Measurements from ENCODE around the gene RFNG. TPM values are rescaled to one million over a fixed set of nuclear protein-coding genes. Genes with fewer than 3 reads are reported as not detected.

Gene RFNG
- total and polyA plus RNA-seq, 2 of the 13 experiments (the other 11 are each of a cell fraction or from before 2014, with no cell fraction given): 61.4 to 64.0 TPM

DNA sequence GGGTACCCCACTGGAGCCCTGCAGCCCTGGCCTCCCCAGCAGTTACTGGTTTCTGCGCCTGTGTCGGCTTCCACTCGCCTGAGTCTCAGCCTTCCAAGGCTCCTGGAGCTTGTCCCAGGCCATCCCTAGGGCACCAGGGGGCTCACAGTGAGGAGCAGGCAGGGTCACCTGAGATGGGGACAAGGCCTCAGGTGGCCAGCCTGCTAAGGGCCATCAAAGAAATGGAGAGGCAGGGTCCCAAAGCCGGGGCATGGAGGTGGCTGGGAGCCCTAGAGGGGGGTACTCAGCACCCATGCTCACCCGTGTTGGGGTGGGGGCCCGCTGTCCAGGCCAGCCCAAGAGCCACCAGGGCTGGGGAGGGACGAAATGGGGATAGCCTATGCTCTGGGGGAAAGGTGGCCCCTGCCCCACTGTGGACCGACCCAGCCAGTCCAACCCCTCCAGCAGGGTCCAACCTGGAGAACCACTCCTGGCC is 45.1 kb upstream of the RFNG start (continued):
- TF ChIP-seq, protein P1, sequence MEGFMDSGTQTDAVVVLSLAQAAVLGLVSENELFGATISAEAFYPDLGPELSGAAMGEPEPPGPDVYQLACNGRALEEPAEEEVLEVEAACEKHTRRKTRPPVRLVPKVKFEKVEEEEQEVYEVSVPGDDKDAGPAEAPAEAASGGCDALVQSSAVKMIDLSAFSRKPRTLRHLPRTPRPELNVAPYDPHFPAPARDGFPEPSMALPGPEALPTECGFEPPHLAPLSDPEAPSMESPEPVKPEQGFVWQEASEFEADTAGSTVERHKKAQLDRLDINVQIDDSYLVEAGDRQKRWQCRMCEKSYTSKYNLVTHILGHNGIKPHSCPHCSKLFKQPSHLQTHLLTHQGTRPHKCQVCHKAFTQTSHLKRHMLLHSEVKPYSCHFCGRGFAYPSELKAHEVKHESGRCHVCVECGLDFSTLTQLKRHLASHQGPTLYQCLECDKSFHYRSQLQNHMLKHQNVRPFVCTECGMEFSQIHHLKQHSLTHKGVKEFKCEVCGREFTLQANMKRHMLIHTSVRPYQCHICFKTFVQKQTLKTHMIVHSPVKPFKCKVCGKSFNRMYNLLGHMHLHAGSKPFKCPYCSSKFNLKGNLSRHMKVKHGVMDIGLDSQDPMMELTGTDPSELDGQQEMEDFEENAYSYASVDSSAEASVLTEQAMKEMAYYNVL (CRISPR knock-in tag; IDR thresholded peaks at IDR 0.05; ENCODE audit: borderline replicate concordance): no peak
- TF ChIP-seq, protein P2, sequence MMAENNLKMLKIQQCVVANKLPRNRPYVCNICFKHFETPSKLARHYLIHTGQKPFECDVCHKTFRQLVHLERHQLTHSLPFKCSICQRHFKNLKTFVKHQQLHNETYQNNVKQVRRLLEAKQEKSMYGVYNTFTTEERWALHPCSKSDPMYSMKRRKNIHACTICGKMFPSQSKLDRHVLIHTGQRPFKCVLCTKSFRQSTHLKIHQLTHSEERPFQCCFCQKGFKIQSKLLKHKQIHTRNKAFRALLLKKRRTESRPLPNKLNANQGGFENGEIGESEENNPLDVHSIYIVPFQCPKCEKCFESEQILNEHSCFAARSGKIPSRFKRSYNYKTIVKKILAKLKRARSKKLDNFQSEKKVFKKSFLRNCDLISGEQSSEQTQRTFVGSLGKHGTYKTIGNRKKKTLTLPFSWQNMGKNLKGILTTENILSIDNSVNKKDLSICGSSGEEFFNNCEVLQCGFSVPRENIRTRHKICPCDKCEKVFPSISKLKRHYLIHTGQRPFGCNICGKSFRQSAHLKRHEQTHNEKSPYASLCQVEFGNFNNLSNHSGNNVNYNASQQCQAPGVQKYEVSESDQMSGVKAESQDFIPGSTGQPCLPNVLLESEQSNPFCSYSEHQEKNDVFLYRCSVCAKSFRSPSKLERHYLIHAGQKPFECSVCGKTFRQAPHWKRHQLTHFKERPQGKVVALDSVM (CRISPR knock-in tag; IDR thresholded peaks at IDR 0.05): no peak
- TF ChIP-seq ZNF44 (CRISPR knock-in tag; IDR thresholded peaks at IDR 0.05): 0 out of 2 replicates have a peak, but pooled peaks have one; percentile 59
- TF ChIP-seq, protein P3, sequence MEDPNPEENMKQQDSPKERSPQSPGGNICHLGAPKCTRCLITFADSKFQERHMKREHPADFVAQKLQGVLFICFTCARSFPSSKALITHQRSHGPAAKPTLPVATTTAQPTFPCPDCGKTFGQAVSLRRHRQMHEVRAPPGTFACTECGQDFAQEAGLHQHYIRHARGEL (CRISPR knock-in tag; IDR thresholded peaks at IDR 0.05): no peak
- TF ChIP-seq, protein P4, sequence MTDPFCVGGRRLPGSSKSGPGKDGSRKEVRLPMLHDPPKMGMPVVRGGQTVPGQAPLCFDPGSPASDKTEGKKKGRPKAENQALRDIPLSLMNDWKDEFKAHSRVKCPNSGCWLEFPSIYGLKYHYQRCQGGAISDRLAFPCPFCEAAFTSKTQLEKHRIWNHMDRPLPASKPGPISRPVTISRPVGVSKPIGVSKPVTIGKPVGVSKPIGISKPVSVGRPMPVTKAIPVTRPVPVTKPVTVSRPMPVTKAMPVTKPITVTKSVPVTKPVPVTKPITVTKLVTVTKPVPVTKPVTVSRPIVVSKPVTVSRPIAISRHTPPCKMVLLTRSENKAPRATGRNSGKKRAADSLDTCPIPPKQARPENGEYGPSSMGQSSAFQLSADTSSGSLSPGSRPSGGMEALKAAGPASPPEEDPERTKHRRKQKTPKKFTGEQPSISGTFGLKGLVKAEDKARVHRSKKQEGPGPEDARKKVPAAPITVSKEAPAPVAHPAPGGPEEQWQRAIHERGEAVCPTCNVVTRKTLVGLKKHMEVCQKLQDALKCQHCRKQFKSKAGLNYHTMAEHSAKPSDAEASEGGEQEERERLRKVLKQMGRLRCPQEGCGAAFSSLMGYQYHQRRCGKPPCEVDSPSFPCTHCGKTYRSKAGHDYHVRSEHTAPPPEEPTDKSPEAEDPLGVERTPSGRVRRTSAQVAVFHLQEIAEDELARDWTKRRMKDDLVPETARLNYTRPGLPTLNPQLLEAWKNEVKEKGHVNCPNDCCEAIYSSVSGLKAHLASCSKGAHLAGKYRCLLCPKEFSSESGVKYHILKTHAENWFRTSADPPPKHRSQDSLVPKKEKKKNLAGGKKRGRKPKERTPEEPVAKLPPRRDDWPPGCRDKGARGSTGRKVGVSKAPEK (CRISPR knock-in tag; IDR thresholded peaks at IDR 0.05; ENCODE audit: borderline replicate concordance): no peak
- TF ChIP-seq ZNF720 (CRISPR knock-in tag; IDR thresholded peaks at IDR 0.05): no peak
- no peak for TF ChIP-seq FOSL1 (CRISPR knock-in tag; IDR thresholded peaks at IDR 0.05; ENCODE audit: borderline replicate concordance)
- TF ChIP-seq, protein P5, sequence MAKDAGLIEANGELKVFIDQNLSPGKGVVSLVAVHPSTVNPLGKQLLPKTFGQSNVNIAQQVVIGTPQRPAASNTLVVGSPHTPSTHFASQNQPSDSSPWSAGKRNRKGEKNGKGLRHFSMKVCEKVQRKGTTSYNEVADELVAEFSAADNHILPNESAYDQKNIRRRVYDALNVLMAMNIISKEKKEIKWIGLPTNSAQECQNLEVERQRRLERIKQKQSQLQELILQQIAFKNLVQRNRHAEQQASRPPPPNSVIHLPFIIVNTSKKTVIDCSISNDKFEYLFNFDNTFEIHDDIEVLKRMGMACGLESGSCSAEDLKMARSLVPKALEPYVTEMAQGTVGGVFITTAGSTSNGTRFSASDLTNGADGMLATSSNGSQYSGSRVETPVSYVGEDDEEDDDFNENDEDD (CRISPR knock-in tag; IDR thresholded peaks at IDR 0.05; ENCODE audit: borderline replicate concordance): no peak
- no peak for TF ChIP-seq ZNF12 (CRISPR knock-in tag; IDR thresholded peaks at IDR 0.05)
- TF ChIP-seq ZFP1 (CRISPR knock-in tag; IDR thresholded peaks at IDR 0.05): no peak
- TF ChIP-seq, protein P6, sequence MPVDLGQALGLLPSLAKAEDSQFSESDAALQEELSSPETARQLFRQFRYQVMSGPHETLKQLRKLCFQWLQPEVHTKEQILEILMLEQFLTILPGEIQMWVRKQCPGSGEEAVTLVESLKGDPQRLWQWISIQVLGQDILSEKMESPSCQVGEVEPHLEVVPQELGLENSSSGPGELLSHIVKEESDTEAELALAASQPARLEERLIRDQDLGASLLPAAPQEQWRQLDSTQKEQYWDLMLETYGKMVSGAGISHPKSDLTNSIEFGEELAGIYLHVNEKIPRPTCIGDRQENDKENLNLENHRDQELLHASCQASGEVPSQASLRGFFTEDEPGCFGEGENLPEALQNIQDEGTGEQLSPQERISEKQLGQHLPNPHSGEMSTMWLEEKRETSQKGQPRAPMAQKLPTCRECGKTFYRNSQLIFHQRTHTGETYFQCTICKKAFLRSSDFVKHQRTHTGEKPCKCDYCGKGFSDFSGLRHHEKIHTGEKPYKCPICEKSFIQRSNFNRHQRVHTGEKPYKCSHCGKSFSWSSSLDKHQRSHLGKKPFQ (CRISPR knock-in tag; IDR thresholded peaks at IDR 0.05; ENCODE audit: insufficient replicate concordance): peak; percentile 47
- TF ChIP-seq, protein P7, sequence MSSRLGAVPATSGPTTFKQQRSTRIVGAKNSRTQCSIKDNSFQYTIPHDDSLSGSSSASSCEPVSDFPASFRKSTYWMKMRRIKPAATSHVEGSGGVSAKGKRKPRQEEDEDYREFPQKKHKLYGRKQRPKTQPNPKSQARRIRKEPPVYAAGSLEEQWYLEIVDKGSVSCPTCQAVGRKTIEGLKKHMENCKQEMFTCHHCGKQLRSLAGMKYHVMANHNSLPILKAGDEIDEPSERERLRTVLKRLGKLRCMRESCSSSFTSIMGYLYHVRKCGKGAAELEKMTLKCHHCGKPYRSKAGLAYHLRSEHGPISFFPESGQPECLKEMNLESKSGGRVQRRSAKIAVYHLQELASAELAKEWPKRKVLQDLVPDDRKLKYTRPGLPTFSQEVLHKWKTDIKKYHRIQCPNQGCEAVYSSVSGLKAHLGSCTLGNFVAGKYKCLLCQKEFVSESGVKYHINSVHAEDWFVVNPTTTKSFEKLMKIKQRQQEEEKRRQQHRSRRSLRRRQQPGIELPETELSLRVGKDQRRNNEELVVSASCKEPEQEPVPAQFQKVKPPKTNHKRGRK (CRISPR knock-in tag; IDR thresholded peaks at IDR 0.05): no peak
- 0 out of 2 replicates have a peak, but pooled peaks have one; percentile 6 for TF ChIP-seq ZNF160 (CRISPR knock-in tag; IDR thresholded peaks at IDR 0.05)
- TF ChIP-seq ZNF432 (CRISPR knock-in tag; IDR thresholded peaks at IDR 0.05; ENCODE audit: borderline replicate concordance): no peak
- peak; percentile 45 for TF ChIP-seq HOXA9 (CRISPR knock-in tag; IDR thresholded peaks at IDR 0.05; ENCODE audit: borderline replicate concordance)
- TF ChIP-seq PHF20 (CRISPR knock-in tag; IDR thresholded peaks at IDR 0.05): peak; percentile 26
- no peak for TF ChIP-seq ERF (CRISPR knock-in tag; IDR thresholded peaks at IDR 0.05)
- no peak for TF ChIP-seq MXI1 (IDR thresholded peaks at IDR 0.05; ENCODE audit: borderline replicate concordance, low read depth, low read length)
